Ovary (tissue), 9 donors: Measurements from ENCODE around the gene GBE1. TPM values are rescaled to one million over a fixed set of nuclear protein-coding genes. Genes with fewer than 3 reads are reported as not detected.

Experiments
- DNase-seq, 5 donors: peaks; one replicate each; pipeline ENCODE4 v3.0.0-alpha.2; 2019 to 2020
- H3K27ac ChIP-seq, 2 donors: fragments of 200-600 bp; one replicate each; pipeline versions ENCODE4 v1.5.1 to v1.8.0; 2019 to 2022
- H3K27me3 ChIP-seq: fragments of 200-600 bp; one replicate; pipeline ENCODE4 v1.8.0; 2022
- H3K36me3 ChIP-seq: fragments of 200-600 bp; sonication (generic); one replicate; pipeline ENCODE4 v1.5.1; 2019
- H3K4me1 ChIP-seq: one replicate; pipeline ENCODE4 v1.8.1; 2013; ENCODE audit warnings: mild to moderate bottlenecking, moderate library complexity; ENCODE audit not compliant: insufficient read depth
- H3K4me3 ChIP-seq: fragments of 200-600 bp; sonication (generic); one replicate; pipeline ENCODE4 v1.5.1; 2017
- H3K9me3 ChIP-seq, 2 donors: fragments of 200-600 bp in 1 of 2; sonication (generic) in 1 of 2; one replicate each; pipeline versions ENCODE4 v1.5.1 to v1.8.1; 2013 to 2019; ENCODE audit warnings: mild to moderate bottlenecking in 1 of 2, moderate library complexity in 1 of 2
- CTCF ChIP-seq, 3 donors: fragments of 450-650 bp in 2 of 3; fragments of 200-600 bp in 1 of 3; IDR thresholded peaks; one replicate each; pipeline versions ENCODE4 v1.5.1 to v1.8.0; 2016 to 2022; ENCODE audit warnings: antibody characterized with exemption in 3 of 3, mild to moderate bottlenecking in 1 of 3
- EP300 ChIP-seq: sonication (generic); formaldehyde crosslinking; IDR thresholded peaks from one replicate; pipeline ENCODE4 v1.6.1; 2017; ENCODE audit warnings: antibody characterized with exemption
- POLR2A ChIP-seq: fragments of 450-650 bp; IDR thresholded peaks from one replicate; pipeline ENCODE4 v1.6.1; 2017; ENCODE audit warnings: antibody characterized with exemption, mild to moderate bottlenecking, moderate library complexity
- WGBS, 3 donors: extraction: QIAGEN DNeasy Blood & Tissue Kit in 1 of 3; methylation state at CpG; one replicate each; pipeline versions ENCODE4 v1.1.5 to v1.1.7; 2013 to 2017; 5-methylcytosine and 5-hydroxymethylcytosine counted together
- intact Hi-C, 4 donors: fragments of 100-400 bp; cut with DNase I; formaldehyde crosslinking; loops; one replicate each; pipeline versions ENCODE4 v1.11.0 to v1.15.1; 2022 to 2023
- polyA plus RNA-seq, 2 donors: library from polyadenylated mRNA; stranded (reverse); fragments of 200-250 nt in 1 of 2; fragments of 350-450 nt in 1 of 2; fragmentation: Illumina TruSeq in 1 of 2; extraction: RNeasy Lipid Tissue Mini Kit (QIAGEN cat#74804) in 1 of 2; gene quantifications; one replicate each; pipeline ENCODE4 v1.2.3, GENCODE V29; 2013 to 2014
- total RNA-seq, 7 donors: library from RNA; depleted of rRNA in 2 of 7; stranded (reverse); fragments of >200 nt in 2 of 7; fragmentation: NEBNext Ultra II Directional in 3 of 7; extraction: Animal tissue kit (Norgen Biotek cat#: 25700) in 3 of 7; gene quantifications; one replicate each; pipeline versions ENCODE4 v1.1.0 to v1.2.4, GENCODE V29; 2016 to 2023
- donor health status: DM: no; HTN: no; CAD: no; lungs with moderate emphysema.
- donor health status: DM: no; HTN: no; CAD: no.
- donor health status: Bipolar disorder and iron deficiency.
- donor health status: DM: yes; HTN: yes; CAD: no.
- donor health status: DM: no; HTN: no; CAD: no.
- donor health status: DM: yes; HTN: yes; CAD: no.

GBE1 gene
- total and polyA plus RNA-seq, 9 donors = 14.8 to 43.7 (median 26.8) TPM

GRCh38 chr3:81521855-81522254 lies 239.6 kb downstream of the GBE1 start:
- intact Hi-C loops = no loop called here
- DNase-seq = no peak
- no peak for TF ChIP-seq EP300
- no peak for TF ChIP-seq CTCF (IDR thresholded peaks at IDR 0.05)
- TF ChIP-seq POLR2A = no peak
- Histone ChIP-seq H3K36me3 (no peaks in the 10 kb centered on the region), H3K9me3 (no peaks in the 10 kb centered on the region), H3K27ac (no peak overlapping the region), H3K27me3 (no peaks in the 10 kb centered on the region), H3K4me1 (no peaks in the 10 kb centered on the region), H3K4me3 (no peak overlapping the region)
- WGBS, 3 donors = 40 to 57% (median 56%) methylated on average over 2 of the region's 2 CpGs

- Histone ChIP-seq H3K27ac (no peak overlapping the region), H3K36me3 (no peaks in the 10 kb centered on the region), H3K9me3 (no peaks in the 10 kb centered on the region), H3K27me3 (no peaks in the 10 kb centered on the region), H3K4me3 (no peak overlapping the region), H3K4me1 (no peaks in the 10 kb centered on the region)
- intact Hi-C loops = no loop called here
- TF ChIP-seq EP300 (no peak), POLR2A (no peak)
- no peak for DNase-seq
Observed at GRCh38 chr3:81518945-81519344, 242.5 kb downstream of the GBE1 start.

- intact Hi-C loops = no loop called here
- WGBS, 3 donors = 14 to 43% (median 22%) methylated on average over 1 of the region's 1 CpG
- TF ChIP-seq CTCF (IDR thresholded peaks at IDR 0.05) = no peak
- no peak for TF ChIP-seq EP300
- no peak for TF ChIP-seq POLR2A
- Histone ChIP-seq H3K36me3 (no peaks in the 10 kb centered on the region), H3K9me3 (no peaks in the 10 kb centered on the region), H3K27me3 (no peaks in the 10 kb centered on the region), H3K4me3 (no peak overlapping the region), H3K27ac (no peak overlapping the region), H3K4me1 (no peaks in the 10 kb centered on the region)
- DNase-seq = no peak
Observed at GRCh38 chr3:81516042-81516441, 245.4 kb downstream of the GBE1 start.

- Histone ChIP-seq H3K27me3 (no peaks in the 10 kb centered on the region), H3K36me3 (no peaks in the 10 kb centered on the region), H3K27ac (no peak overlapping the region), H3K4me1 (no peaks in the 10 kb centered on the region), H3K4me3 (no peak overlapping the region), H3K9me3 (no peaks in the 10 kb centered on the region)
- TF ChIP-seq EP300 (no peak), CTCF (IDR thresholded peaks at IDR 0.05) (no peak), POLR2A (no peak)
- intact Hi-C loops = no loop called here
- 87 to 95% (median 89%) methylated on average over 2 of the region's 2 CpGs for WGBS, 3 donors
- DNase-seq = no peak
Observed at GRCh38 chr3:81513591-81513990, 247.9 kb downstream of the GBE1 start.

- Histone ChIP-seq H3K4me1 (no peaks in the 10 kb centered on the region), H3K27ac (no peak overlapping the region), H3K36me3 (no peaks in the 10 kb centered on the region), H3K4me3 (no peak overlapping the region), H3K9me3 (no peaks in the 10 kb centered on the region), H3K27me3 (no peaks in the 10 kb centered on the region)
- no peak for DNase-seq
- WGBS, 3 donors = 92 to 100% (median 94%) methylated on average over 2 of the region's 2 CpGs
- TF ChIP-seq EP300 = no peak
- TF ChIP-seq POLR2A = no peak
- TF ChIP-seq CTCF (IDR thresholded peaks at IDR 0.05) = no peak
- intact Hi-C loops = no loop called here
Observed at GRCh38 chr3:81503026-81503425, 258.4 kb downstream of the GBE1 start.
